ENCODE results near the gene SOCS2. TPM values are rescaled to one million over a fixed set of nuclear protein-coding genes. Genes with fewer than 3 reads are reported as not detected.

SOCS2 gene
- total RNA-seq, 4 donors from 2014 or later = 45.5 to 213 (median 79.4) TPM

DNA sequence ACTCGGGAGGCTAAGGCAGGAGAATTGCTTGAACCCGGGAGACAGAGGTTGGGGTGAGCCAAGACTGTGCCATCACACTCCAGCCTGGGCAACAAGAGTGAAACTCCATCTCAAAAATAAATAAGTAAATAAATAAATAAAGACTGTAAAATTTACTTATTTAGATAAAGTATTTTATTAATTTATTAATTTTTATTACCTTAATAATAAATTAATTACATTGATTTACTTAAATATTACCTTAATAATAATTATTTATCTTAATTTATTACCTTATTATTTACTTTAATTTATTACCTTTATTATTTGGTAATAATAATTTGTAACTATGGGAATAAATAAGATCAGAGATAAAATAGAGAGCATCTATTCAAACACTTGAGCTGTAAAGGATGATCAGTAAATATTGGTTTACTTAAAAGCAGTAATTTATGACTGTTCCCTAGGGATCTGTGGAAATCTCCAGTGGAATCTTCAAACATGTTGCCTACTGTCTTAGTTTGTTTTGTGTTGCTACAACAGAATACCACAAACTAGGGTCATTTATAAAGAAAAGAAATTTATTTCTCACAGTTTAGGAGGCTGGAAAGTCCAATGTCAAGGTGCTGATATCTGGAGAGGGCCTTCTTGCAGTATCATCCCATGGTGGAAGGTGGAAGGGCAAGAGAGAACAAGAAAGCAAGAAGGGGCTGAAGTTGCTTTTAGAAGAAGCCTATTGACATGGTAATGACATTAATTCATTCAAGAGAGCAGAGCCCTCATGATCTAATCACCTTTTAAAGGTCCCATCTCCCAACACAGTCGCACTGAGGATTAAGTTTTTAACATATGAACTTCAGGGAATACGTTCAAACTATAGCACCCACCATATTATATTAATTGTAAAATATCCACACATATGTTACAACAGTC, 37.1 kb downstream of the SOCS2 start:
- 73 to 87% methylated on average over 3 to 4 of the region's 4 CpGs for WGBS, 2 donors (ENCODE audit: low coverage in 1 of 2)
- H3K4me1 ChIP-seq = no peaks in the 10 kb centered on the region
- in situ Hi-C loops (cut with MboI; ENCODE audit: low pct_ligation_motif_present in 1 of 4, low pct_unique_long_range_greater_than_20kb in 1 of 4, low sequenced_read_pairs in 3 of 4) (no loop called here), intact Hi-C loops (cut with DNase I; ENCODE audit: low total_unique reads) (loop anchor here (1.0 kb wide), 1 partner anchor 22 kb away; no protein-coding TSS in a partner anchor)
- no peak for DNase-seq
- no peaks in the 10 kb centered on the region for H3K36me3 ChIP-seq
- no peaks in the 10 kb centered on the region for H3K27me3 ChIP-seq
- H3K9me3 ChIP-seq = no peaks in the 10 kb centered on the region
- no peak overlapping the region for H3K4me3 ChIP-seq
- H3K27ac ChIP-seq = no peak overlapping the region
- TF ChIP-seq, protein P1, sequence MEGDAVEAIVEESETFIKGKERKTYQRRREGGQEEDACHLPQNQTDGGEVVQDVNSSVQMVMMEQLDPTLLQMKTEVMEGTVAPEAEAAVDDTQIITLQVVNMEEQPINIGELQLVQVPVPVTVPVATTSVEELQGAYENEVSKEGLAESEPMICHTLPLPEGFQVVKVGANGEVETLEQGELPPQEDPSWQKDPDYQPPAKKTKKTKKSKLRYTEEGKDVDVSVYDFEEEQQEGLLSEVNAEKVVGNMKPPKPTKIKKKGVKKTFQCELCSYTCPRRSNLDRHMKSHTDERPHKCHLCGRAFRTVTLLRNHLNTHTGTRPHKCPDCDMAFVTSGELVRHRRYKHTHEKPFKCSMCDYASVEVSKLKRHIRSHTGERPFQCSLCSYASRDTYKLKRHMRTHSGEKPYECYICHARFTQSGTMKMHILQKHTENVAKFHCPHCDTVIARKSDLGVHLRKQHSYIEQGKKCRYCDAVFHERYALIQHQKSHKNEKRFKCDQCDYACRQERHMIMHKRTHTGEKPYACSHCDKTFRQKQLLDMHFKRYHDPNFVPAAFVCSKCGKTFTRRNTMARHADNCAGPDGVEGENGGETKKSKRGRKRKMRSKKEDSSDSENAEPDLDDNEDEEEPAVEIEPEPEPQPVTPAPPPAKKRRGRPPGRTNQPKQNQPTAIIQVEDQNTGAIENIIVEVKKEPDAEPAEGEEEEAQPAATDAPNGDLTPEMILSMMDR (IDR thresholded peaks at IDR 0.05) = no peak
- no peak for TF ChIP-seq POLR2A (IDR thresholded peaks at IDR 0.05)
- no peak for TF ChIP-seq POLR2AphosphoS5 (IDR thresholded peaks at IDR 0.05)
- TF ChIP-seq EP300 (IDR thresholded peaks at IDR 0.05; ENCODE audit: low read depth) = no peak

DNA sequence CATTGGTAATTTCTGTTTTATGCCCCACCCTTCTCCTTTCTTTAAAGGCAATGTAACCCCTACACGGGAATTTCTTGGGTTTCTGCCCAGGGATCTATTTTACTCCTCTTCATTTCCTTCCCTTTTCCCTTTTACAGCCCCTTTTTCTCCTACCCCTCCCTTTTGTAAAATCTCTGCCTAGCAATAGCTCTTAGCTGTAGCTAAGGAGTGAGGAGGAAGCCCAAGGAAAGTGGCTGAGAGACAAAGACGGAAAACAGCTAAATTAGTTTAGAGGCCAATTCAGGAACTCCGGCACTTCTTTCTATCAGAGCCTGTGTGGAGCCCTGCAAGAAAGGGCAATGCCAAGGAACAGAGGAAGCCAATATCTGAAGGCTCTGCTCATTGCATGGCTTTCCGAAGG, 40.3 kb downstream of the SOCS2 start:
- H3K27me3 ChIP-seq = no peaks in the 10 kb centered on the region
- in situ Hi-C loops (cut with MboI; ENCODE audit: low pct_ligation_motif_present in 1 of 4, low pct_unique_long_range_greater_than_20kb in 1 of 4, low sequenced_read_pairs in 3 of 4) (no loop called here), intact Hi-C loops (cut with DNase I; ENCODE audit: low total_unique reads) (no loop called here)
- no peaks in the 10 kb centered on the region for H3K9me3 ChIP-seq
- TF ChIP-seq, protein P1 (IDR thresholded peaks at IDR 0.05) = no peak
- TF ChIP-seq POLR2A (IDR thresholded peaks at IDR 0.05) (no peak), EP300 (IDR thresholded peaks at IDR 0.05; ENCODE audit: low read depth) (no peak), POLR2AphosphoS5 (IDR thresholded peaks at IDR 0.05) (no peak)
- H3K4me3 ChIP-seq = no peak overlapping the region
- no peak for DNase-seq
- H3K36me3 ChIP-seq = no peaks in the 10 kb centered on the region
- 50 to 54% methylated on average over 4 of the region's 4 CpGs for WGBS, 2 donors (ENCODE audit: low coverage in 1 of 2)
- H3K27ac ChIP-seq = no peak overlapping the region
- H3K4me1 ChIP-seq = no peaks in the 10 kb centered on the region

DNA sequence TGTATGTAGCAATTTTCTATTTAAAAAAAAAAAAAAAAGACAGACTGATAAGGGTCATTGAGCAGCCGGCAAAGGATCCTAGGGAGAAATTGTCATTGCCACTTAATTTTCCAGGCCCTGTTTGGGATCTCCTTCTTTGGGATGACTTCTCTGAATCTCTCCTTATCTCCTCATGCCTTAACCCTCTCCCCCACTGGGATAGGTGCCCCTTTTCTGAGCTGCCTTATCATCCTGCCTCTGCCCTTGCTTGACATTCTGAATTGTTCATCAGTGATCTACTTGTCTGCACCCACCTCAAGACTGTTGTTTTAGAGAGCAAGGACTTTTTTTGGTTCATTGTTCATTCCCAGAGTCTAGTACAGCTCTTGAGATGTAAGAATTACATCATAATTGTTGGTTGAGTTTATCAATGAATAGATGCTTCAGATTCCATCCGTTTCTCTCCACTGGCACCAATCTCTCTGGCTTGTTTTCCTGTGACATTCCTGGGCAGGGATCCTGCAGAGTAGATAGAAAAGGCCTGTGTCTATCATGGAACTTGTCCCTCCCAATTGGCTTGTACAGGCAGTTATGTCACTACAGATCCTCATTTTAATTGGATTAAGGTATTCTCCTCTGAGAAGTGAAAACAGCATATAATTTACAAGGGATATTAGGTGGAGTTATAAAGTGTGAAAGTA, 42.6 kb downstream of the SOCS2 start:
- no peaks in the 10 kb centered on the region for H3K9me3 ChIP-seq
- H3K36me3 ChIP-seq = no peaks in the 10 kb centered on the region
- intact Hi-C loops (cut with DNase I; ENCODE audit: low total_unique reads) = loop anchor here (1.0 kb wide), 1 partner anchor 15 kb away; no protein-coding TSS in a partner anchor
- in situ Hi-C loops (cut with MboI; ENCODE audit: low pct_ligation_motif_present in 1 of 4, low pct_unique_long_range_greater_than_20kb in 1 of 4, low sequenced_read_pairs in 3 of 4) = no loop called here
- DNase-seq = no peak
- H3K27me3 ChIP-seq = no peaks in the 10 kb centered on the region
- H3K4me1 ChIP-seq = no peaks in the 10 kb centered on the region
- no peak overlapping the region for H3K27ac ChIP-seq
- no peak for TF ChIP-seq POLR2AphosphoS5 (IDR thresholded peaks at IDR 0.05)
- TF ChIP-seq POLR2A (IDR thresholded peaks at IDR 0.05) = no peak
- no peak for TF ChIP-seq EP300 (IDR thresholded peaks at IDR 0.05; ENCODE audit: low read depth)
- 86 to 93% methylated on average over 1 to 2 of the region's 2 CpGs for WGBS, 2 donors (ENCODE audit: low coverage in 1 of 2)
- no peak overlapping the region for H3K4me3 ChIP-seq

DNA sequence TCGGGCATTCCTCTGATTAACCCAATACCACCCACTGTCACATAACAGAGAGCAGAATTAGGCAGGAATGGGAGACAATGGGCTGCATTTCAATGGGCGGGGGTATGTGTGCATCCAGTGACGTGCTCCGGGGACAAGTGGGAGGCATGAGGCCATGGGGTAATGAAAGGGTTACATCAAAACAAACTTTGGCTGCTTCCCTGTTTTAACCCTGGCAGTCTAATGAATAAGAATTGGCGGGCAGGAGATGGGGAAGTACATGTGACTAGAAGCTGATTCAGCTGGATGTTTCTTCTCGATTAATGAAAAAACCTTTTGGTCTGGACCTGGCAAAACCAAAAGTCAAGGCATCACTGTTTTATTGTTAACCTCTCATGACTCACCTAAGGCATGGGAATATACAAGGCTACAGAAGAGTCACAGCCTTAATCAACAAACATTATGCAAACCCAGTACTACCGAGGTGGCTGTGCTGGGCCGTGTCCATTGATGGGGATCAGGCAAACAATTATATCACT, 44.2 kb downstream of the SOCS2 start:
- Histone ChIP-seq H3K4me1 (no peaks in the 10 kb centered on the region), H3K27ac (no peak overlapping the region), H3K9me3 (no peaks in the 10 kb centered on the region), H3K36me3 (no peaks in the 10 kb centered on the region), H3K4me3 (no peak overlapping the region), H3K27me3 (no peaks in the 10 kb centered on the region)
- intact Hi-C loops (cut with DNase I; ENCODE audit: low total_unique reads) = no loop called here
- DNase-seq = no peak
- whole genome bisulfite sequencing, 2 donors (ENCODE audit: low coverage in 1 of 2) = 82 to 84% methylated on average over 5 to 8 of the region's 8 CpGs
- in situ Hi-C loops (cut with MboI; ENCODE audit: low pct_ligation_motif_present in 1 of 4, low pct_unique_long_range_greater_than_20kb in 1 of 4, low sequenced_read_pairs in 3 of 4) = no loop called here
- TF ChIP-seq POLR2A (IDR thresholded peaks at IDR 0.05) (no peak), EP300 (IDR thresholded peaks at IDR 0.05; ENCODE audit: low read depth) (no peak), POLR2AphosphoS5 (IDR thresholded peaks at IDR 0.05) (no peak)
- TF ChIP-seq, protein P1 (IDR thresholded peaks at IDR 0.05) = no peak
